Nephron (organoid): ENCODE data around the gene ESRRB.
A peak's percentile ranks its signal among the peaks of the same experiment; 100 is the strongest.

Experiments
- H3K27ac Mint-ChIP-seq, 3 experiments: 2 replicates each; pipeline ENCODE4 v1.8.0; 2020; ENCODE audit warnings: mixed read lengths in 3 of 3, mild to moderate bottlenecking in 2 of 3, moderate library complexity in 1 of 3
- H3K27me3 Mint-ChIP-seq: 2 replicates; pipeline ENCODE4 v1.8.0; 2021; ENCODE audit warnings: low read depth, mild to moderate bottlenecking, moderate library complexity, mixed read lengths
- H3K36me3 Mint-ChIP-seq: 2 replicates; pipeline ENCODE4 v1.8.0; 2020; ENCODE audit warnings: low read depth, mixed read lengths
- H3K4me1 Mint-ChIP-seq: 2 replicates; pipeline ENCODE4 v1.8.0; 2020; ENCODE audit warnings: mixed read lengths
- H3K4me3 Mint-ChIP-seq, 3 experiments: 2 replicates each; pipeline ENCODE4 v1.8.0; 2020; ENCODE audit warnings: mild to moderate bottlenecking in 3 of 3, mixed read lengths in 3 of 3, moderate library complexity in 2 of 3
- H3K9me3 Mint-ChIP-seq: 2 replicates; pipeline ENCODE4 v1.8.0; 2020; ENCODE audit warnings: mixed read lengths
- TF ChIP-seq, protein P1 (sequence below), 3 experiments: fragments of 200-600 bp; sonication (generic); IDR thresholded peaks; one replicate each; pipeline ENCODE4 v1.5.0; 2021; ENCODE audit warnings: antibody characterized with exemption in 3 of 3; ENCODE audit not compliant: unreplicated experiment in 3 of 3

Gene ESRRB

DNA sequence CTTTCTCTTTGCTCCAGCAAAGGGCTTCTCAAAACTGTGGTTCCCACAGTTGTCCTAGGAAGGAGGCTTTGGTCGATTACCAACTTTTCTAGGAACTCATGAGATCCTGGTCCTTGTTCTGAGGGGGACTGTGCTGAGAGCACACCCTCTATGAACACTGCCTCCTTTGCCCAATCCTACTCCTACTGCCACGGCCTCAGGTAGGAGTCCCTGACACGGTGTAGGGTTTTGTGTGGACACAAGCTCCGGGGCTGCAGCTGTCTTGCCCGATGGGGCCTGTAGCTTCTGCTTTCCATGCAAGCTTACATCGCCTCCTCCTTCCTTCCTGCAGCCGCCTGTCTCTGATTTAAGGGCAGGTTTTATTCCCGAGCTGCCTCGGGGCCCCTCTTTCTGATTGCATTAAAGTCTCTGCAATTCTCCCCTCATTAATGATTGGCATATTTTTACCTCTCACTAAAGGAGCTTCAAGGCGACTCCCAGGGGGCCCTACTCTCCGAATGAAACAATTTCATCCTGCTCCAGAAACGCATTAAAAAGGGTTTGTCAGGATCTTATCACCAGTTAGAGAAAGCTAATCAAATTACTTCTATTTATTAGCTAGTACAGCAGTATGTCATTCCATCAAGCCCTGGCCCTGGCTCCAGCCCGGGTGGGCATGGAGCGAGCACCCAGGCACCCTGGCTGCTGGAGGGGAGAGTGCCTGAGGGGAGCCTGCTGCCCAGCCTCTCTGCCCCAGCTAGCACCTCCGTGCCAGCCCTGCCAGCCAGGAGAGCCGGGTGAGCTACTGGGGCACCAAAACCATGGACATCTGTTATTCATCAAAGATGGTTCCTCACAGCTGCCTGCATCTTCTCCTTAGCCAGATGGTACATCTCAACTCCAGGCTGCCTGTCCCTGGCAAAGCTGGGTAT is 38.0 kb upstream of the ESRRB start:
- Mint-ChIP-seq H3K4me3 (peak overlapping the region; percentile 51 to 67 (median 64)), H3K27ac (peak overlapping the region in 2 of 3 experiments; percentile 17 to 54), H3K4me1 (peaks cover 4% of the 10 kb centered on the region), H3K27me3 (peaks cover 37% of the 10 kb centered on the region), H3K9me3 (peaks cover 3% of the 10 kb centered on the region), H3K36me3 (no peaks in the 10 kb centered on the region)
- TF ChIP-seq, protein P1, sequence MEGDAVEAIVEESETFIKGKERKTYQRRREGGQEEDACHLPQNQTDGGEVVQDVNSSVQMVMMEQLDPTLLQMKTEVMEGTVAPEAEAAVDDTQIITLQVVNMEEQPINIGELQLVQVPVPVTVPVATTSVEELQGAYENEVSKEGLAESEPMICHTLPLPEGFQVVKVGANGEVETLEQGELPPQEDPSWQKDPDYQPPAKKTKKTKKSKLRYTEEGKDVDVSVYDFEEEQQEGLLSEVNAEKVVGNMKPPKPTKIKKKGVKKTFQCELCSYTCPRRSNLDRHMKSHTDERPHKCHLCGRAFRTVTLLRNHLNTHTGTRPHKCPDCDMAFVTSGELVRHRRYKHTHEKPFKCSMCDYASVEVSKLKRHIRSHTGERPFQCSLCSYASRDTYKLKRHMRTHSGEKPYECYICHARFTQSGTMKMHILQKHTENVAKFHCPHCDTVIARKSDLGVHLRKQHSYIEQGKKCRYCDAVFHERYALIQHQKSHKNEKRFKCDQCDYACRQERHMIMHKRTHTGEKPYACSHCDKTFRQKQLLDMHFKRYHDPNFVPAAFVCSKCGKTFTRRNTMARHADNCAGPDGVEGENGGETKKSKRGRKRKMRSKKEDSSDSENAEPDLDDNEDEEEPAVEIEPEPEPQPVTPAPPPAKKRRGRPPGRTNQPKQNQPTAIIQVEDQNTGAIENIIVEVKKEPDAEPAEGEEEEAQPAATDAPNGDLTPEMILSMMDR (IDR thresholded peaks at IDR 0.05; ENCODE audit: unreplicated experiment in 3 of 3) = no peak

DNA sequence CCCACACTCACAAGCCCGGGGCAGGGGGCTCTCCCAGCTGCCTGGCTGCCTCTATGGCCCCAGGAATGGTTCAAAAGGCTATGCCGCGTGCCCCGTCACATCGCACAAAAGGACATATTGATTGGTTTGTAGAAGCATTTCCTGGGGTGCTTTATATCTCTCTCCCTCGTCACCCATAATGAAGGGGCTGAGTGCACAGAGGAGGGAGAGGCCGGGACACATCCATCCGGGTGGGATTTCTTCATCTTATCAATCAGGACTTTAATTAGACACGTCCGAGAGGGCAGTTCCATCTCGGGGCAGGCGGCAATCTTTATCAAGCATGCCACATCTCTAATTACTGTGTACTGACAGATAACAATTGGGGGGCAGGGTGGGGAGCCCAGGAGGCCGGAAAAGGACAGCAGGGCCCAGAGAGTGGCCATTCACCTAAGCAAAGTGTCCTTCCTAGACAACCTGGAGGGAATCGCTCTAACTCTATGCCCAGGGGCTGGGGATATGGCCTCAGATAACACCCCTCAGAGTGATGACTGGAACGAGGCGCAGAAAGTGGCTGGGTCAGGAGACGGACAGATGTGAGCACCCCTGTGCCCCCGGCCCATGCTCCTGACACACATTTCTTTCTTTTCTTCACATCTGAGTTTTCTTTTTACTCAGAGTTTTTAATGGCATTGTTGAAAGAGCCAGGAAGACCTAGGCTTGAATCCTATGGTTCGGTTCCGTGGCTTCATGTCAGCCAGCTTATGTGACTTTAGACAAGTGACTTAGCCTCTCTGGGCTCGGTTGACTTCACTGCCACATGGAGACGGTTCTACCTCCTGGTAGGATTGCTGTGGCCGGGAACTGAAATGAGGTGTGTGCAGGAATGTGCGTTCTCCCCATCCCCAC is 36.0 kb upstream of the ESRRB start:
- Mint-ChIP-seq H3K27ac (no peak overlapping the region), H3K36me3 (no peaks in the 10 kb centered on the region), H3K4me3 (no peak overlapping the region), H3K27me3 (peaks cover 43% of the 10 kb centered on the region), H3K4me1 (peaks cover 4% of the 10 kb centered on the region), H3K9me3 (peaks cover 5% of the 10 kb centered on the region)
- TF ChIP-seq, protein P1 (IDR thresholded peaks at IDR 0.05; ENCODE audit: unreplicated experiment in 3 of 3) = no peak

DNA sequence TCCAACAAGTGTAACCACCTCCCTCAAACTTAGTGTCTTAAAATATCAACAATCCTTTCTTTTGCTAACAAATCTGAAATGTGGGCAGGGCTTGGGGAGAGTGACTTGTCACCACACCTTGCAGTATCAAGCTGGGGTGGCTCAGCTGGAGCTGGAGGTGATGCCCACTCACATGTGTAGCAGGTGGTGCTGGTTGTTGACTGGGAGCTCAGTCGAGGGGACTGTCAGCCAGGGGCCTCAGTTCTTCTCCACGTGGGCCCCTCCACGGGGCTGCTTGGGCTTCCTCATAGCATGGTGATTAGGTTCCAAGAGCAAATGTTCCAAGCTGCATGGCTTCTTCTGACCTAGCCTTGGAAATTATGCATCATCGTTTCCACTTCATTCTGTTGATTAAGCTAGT is 32.6 kb upstream of the ESRRB start:
- Mint-ChIP-seq H3K9me3 (peaks cover 5% of the 10 kb centered on the region), H3K36me3 (no peaks in the 10 kb centered on the region), H3K27me3 (peaks cover 38% of the 10 kb centered on the region), H3K4me3 (no peak overlapping the region), H3K27ac (no peak overlapping the region), H3K4me1 (peaks cover 8% of the 10 kb centered on the region)
- TF ChIP-seq, protein P1 (IDR thresholded peaks at IDR 0.05; ENCODE audit: unreplicated experiment in 3 of 3) = no peak

DNA sequence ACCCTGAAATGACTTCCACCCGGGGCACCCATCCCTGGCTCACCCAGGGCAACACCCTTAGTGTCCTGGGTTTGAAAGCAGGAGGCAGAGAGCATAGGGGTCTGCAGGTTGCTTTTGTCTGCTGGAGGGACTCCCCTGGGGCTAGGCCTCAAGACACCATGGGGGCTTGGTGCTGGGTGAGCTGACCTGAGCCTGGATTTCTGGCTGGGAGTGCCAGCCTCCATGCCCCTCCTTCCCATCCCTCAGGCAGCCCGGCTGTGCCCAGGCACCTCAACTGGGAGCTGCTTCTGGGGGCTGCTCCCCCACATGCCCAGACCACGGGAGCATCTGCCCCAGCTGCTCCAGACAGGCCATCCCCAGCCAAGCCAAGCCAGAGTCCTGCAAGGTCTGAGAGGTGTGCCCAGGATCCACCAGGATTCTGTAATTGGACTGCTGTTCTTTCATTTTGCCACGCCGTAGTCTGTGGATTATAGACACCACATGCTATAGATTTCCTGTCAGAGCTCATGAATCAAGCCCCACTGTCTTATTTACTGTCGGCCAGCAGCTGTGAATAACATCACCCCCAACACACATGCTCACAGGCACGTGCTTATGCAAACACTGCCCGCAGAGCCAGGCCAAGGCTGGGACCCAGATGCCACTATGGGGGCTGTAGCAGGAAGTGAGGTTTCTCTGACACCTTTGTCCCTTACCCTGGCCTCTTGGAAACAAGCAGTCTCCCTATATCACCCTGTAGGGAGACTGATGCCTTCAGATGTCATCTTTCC is 29.4 kb upstream of the ESRRB start:
- Mint-ChIP-seq H3K27me3 (peaks cover 50% of the 10 kb centered on the region), H3K27ac (peak overlapping the region in 1 of 3 experiments; percentile 38), H3K4me1 (peaks cover 18% of the 10 kb centered on the region), H3K4me3 (no peak overlapping the region), H3K9me3 (peaks cover 5% of the 10 kb centered on the region), H3K36me3 (no peaks in the 10 kb centered on the region)
- TF ChIP-seq, protein P1 (IDR thresholded peaks at IDR 0.05; ENCODE audit: unreplicated experiment in 3 of 3) = no peak

DNA sequence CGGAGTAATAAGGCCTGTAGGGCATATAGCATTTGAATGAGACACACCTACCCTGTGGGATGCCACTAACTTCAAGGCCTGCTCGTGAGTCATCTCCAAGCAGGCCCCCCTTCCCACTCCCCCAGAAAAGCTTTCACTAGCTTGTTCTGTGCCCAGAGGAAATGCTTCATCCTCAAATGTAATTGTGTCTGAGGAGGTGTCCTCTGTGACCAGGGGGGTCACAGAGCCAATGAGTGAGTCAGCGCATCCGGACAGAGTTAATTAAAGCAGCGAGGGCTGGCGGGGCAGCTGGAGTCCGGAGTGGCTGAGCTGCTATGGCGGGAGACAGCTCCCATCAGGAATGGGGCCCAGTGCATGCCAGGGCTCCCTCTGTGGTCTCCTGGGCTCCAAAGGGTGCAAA is 27.0 kb upstream of the ESRRB start:
- TF ChIP-seq, protein P1 (IDR thresholded peaks at IDR 0.05; ENCODE audit: unreplicated experiment in 3 of 3) = no peak
- Mint-ChIP-seq H3K27me3 (peaks cover 60% of the 10 kb centered on the region), H3K4me1 (peaks cover 22% of the 10 kb centered on the region), H3K9me3 (no peaks in the 10 kb centered on the region), H3K4me3 (no peak overlapping the region), H3K36me3 (no peaks in the 10 kb centered on the region), H3K27ac (peak overlapping the region in 1 of 3 experiments; percentile 29)
